H1 (cell line): Measurements from ENCODE around the gene TFCP2. TPM values are rescaled to one million over a fixed set of nuclear protein-coding genes. Genes with fewer than 3 reads are reported as not detected.

ENCODE experiments used
- HDAC2 ChIP-seq, 2 experiments: fragments of 300-600 bp in 1 of 2; sonication (generic) in 1 of 2; IDR thresholded peaks; 2 replicates each; pipeline ENCODE4 v1.6.1; 2011 to 2012; ENCODE audit warnings: low read depth in 2 of 2, low read length in 2 of 2, mild to moderate bottlenecking in 2 of 2, moderate library complexity in 2 of 2, borderline replicate concordance in 1 of 2, inconsistent platforms in 1 of 2
- KDM1A ChIP-seq: fragments of 200-600, 300-600 bp; sonication (generic); IDR thresholded peaks from 2 replicates; pipeline ENCODE4 v1.7.1; 2016; ENCODE audit warnings: mild to moderate bottlenecking, low read length, borderline replicate concordance
- KDM5A ChIP-seq: fragments of 200-600 bp; IDR thresholded peaks from 2 replicates; pipeline ENCODE4 v1.7.1; 2012; ENCODE audit warnings: mild to moderate bottlenecking, low read length, inconsistent platforms, mixed read lengths
- RAD21 ChIP-seq, 2 experiments: IDR thresholded peaks in 1 of 2; conservative IDR thresholded peaks in 1 of 2; 2 replicates each; pipeline ENCODE4 v1.6.1; 2011; ENCODE audit warnings: low read depth in 2 of 2, low read length in 2 of 2, improper control_type of control experiment in 1 of 2, inconsistent platforms in 1 of 2, mild to moderate bottlenecking in 1 of 2, moderate library complexity in 1 of 2
- RFX5 ChIP-seq: IDR thresholded peaks from 2 replicates; pipeline ENCODE4 v1.6.1; 2011; ENCODE audit warnings: low read depth, low read length, improper control_type of control experiment, borderline replicate concordance
- SAP30 ChIP-seq: fragments of 300-600 bp; sonication (generic); IDR thresholded peaks from 2 replicates; pipeline ENCODE4 v1.7.1; 2012; ENCODE audit warnings: low read length, moderate library complexity, mild to moderate bottlenecking, inconsistent platforms; ENCODE audit not compliant: insufficient read depth, insufficient replicate concordance
- SRF ChIP-seq: IDR thresholded peaks from 2 replicates; pipeline ENCODE4 v1.6.1; 2011; ENCODE audit warnings: mild to moderate bottlenecking, low read depth, low read length, moderate library complexity
- TAF1 ChIP-seq: IDR thresholded peaks from 2 replicates; pipeline ENCODE4 v1.6.1; 2011; ENCODE audit warnings: mild to moderate bottlenecking, low read depth, low read length
- TAF7 ChIP-seq: optimal IDR thresholded peaks from 2 replicates; pipeline ENCODE3; 2011; ENCODE audit warnings: low read depth, mild to moderate bottlenecking, inconsistent platforms, low read length, moderate library complexity, borderline replicate concordance
- polyA plus RNA-seq, 7 experiments: library from polyadenylated mRNA; depleted of rRNA in 3 of 7; stranded (reverse) in 5 of 7; unstranded in 2 of 7; fragments of >200 nt in 5 of 7; fragments of 200-250 nt in 2 of 7; gene quantifications; 1 replicate in 5 of 7; 2 replicates in 1 of 7; 4 replicates in 1 of 7; pipeline versions ENCODE4 v1.2.1 to v1.2.3, GENCODE V29; 2011 to 2013; ENCODE audit warnings: missing spikeins in 2 of 7, mixed read lengths in 2 of 7
- total RNA-seq: library from RNA; stranded (reverse); fragmentation: NEBNext Ultra II Directional; extraction: Animal tissue kit (Norgen Biotek cat#: 25700); gene quantifications from 2 replicates; pipeline ENCODE4 v1.2.1, GENCODE V29; 2021

The TFCP2 gene
- total and polyA plus RNA-seq, 2 of the 8 experiments (the other 6 are each of a cell fraction or from before 2014, with no cell fraction given) = 19.8 to 49.2 TPM

GRCh38 chr12:51083126-51083833, 89.7 kb downstream of the TFCP2 start, which contains the start of gene CSRNP2 (continued):
- TF ChIP-seq HDAC2 (IDR thresholded peaks at IDR 0.05; ENCODE audit: borderline replicate concordance in 1 of 2, low read depth in 2 of 2, low read length in 2 of 2) (no peak), KDM1A (no peak), TAF7 (peak; percentile 95), SAP30 (no peak), RFX5 (no peak), RAD21 (IDR thresholded peaks at IDR 0.05 in 1 of 2, conservative IDR thresholded peaks at IDR 0.05 in 1 of 2; ENCODE audit: low read depth in 2 of 2, low read length in 2 of 2) (0 out of 4 replicates have a peak, but pooled peaks of 1 of the 2 experiments have one; percentile 12), KDM5A (no peak), TAF1 (peak; percentile 99), SRF (no peak)
